RWPE1 (cell line): Measurements from ENCODE around the gene PCDHGA1.
A peak's percentile ranks its signal among the peaks of the same experiment; 100 is the strongest.
"Not testable (repeated sequence)": the region's sequence is repeated elsewhere in the genome, so short reads cannot be mapped to it uniquely, and the experiment has no call there.

Source experiments
- CTCF ChIA-PET: fragments of 350-600 bp; sonication (Branson Sonifier 250); formaldehyde crosslinking; extraction: SDS; loops from one replicate; lab custom pipeline; 2021; lab: Yijun Ruan, JAX
- POLR2A ChIA-PET: fragments of 400-600 bp; formaldehyde crosslinking; extraction: SDS; loops from one replicate; lab custom pipeline; 2020; ENCODE audit warnings: antibody characterized with exemption; ENCODE audit not compliant: low non-redundant PET; lab: Yijun Ruan, JAX
- DNase-seq: peaks from one replicate; pipeline ENCODE4 v3.0.0; 2012; ENCODE audit warnings: low spot score
- H3K27ac ChIP-seq: fragments of 450-650 bp; 2 replicates; pipeline ENCODE4 v1.5.1; 2017
- TF ChIP-seq, protein P1 (sequence below): fragments of 450-650 bp; conservative IDR thresholded peaks from 2 replicates; pipeline ENCODE4 v1.5.1; 2017; ENCODE audit warnings: low read depth, mild to moderate bottlenecking

The PCDHGA1 gene

DNA sequence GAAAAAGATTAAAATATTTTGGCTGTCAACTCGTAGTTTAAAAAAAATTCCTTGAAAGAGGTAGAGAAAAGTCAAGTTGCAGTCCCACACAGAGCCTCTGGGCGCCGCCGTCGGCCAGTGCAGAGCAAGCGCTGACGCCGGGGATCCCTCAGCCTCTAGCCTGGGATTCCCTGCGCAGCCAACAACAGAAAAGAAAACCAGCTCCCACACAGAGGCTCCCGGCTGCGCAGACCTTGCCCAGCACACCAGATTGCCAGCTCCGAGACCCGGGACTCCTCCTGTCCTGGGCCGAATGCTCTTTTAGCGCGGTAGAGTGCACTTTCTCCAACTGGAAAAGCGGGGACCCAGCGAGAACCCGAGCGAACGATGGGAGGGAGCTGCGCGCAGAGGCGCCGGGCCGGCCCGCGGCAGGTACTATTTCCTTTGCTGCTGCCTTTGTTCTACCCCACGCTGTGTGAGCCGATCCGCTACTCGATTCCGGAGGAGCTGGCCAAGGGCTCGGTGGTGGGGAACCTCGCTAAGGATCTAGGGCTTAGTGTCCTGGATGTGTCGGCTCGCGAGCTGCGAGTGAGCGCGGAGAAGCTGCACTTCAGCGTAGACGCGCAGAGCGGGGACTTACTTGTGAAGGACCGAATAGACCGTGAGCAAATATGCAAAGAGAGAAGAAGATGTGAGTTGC lies 87.3 kb downstream of the PCDHGA1 start, which contains the start of gene PCDHGB7:
PCDHGB7 (plus strand) TSS at position 184 of the 679 bp plus-strand sequence; CDS start at position 367, 183 bp downstream.
- peak; percentile 56 for DNase-seq
- CTCF ChIA-PET: interaction anchor here (0.5 to 1.7 kb wide), 21 partner anchors 10 to 691 kb away, joined by 3 to 7 read pairs (median 3); partner anchors contain the start of genes PCDHB9, PCDHGA3, PCDHGA9 and PCDHGB6
- TF ChIP-seq, protein P1, sequence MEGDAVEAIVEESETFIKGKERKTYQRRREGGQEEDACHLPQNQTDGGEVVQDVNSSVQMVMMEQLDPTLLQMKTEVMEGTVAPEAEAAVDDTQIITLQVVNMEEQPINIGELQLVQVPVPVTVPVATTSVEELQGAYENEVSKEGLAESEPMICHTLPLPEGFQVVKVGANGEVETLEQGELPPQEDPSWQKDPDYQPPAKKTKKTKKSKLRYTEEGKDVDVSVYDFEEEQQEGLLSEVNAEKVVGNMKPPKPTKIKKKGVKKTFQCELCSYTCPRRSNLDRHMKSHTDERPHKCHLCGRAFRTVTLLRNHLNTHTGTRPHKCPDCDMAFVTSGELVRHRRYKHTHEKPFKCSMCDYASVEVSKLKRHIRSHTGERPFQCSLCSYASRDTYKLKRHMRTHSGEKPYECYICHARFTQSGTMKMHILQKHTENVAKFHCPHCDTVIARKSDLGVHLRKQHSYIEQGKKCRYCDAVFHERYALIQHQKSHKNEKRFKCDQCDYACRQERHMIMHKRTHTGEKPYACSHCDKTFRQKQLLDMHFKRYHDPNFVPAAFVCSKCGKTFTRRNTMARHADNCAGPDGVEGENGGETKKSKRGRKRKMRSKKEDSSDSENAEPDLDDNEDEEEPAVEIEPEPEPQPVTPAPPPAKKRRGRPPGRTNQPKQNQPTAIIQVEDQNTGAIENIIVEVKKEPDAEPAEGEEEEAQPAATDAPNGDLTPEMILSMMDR: peak; percentile 82
- H3K27ac ChIP-seq: peak within 1 kb of the TSS; percentile 48
- POLR2A ChIA-PET: not testable (repeated sequence)

DNA sequence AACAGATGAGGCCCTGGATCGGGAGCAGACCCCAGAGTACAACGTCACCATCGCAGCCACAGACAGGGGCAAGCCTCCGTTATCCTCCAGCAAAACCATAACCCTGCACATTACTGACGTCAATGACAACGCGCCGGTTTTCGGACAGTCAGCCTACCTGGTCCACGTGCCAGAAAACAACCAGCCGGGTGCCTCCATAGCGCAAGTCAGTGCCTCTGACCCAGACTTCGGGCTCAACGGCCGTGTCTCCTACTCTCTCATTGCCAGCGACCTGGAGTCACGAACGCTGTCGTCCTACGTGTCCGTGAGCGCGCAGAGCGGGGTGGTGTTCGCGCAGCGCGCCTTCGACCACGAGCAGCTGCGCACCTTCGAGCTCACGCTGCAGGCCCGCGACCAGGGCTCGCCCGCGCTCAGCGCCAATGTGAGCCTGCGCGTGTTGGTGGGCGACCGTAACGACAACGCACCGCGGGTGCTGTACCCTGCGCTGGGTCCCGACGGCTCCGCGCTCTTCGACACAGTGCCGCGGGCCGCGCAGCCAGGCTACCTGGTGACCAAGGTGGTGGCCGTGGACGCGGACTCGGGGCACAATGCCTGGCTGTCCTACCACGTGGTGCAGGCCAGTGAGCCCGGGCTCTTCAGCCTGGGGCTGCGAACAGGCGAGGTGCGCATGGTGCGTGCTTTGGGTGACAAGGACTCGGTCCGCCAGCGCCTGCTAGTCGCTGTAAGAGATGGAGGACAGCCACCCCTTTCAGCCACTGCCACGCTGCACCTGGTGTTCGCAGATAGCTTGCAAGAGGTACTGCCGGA lies 89.0 kb downstream of the PCDHGA1 start:
- H3K27ac ChIP-seq: no peak overlapping the region
- CTCF ChIA-PET: interaction anchor here (0.6 kb wide), 1 partner anchor 105 kb away, joined by 3 read pairs; no protein-coding TSS in a partner anchor
- TF ChIP-seq, protein P1: no peak
- no peak for DNase-seq
- POLR2A ChIA-PET: no interaction called here

DNA sequence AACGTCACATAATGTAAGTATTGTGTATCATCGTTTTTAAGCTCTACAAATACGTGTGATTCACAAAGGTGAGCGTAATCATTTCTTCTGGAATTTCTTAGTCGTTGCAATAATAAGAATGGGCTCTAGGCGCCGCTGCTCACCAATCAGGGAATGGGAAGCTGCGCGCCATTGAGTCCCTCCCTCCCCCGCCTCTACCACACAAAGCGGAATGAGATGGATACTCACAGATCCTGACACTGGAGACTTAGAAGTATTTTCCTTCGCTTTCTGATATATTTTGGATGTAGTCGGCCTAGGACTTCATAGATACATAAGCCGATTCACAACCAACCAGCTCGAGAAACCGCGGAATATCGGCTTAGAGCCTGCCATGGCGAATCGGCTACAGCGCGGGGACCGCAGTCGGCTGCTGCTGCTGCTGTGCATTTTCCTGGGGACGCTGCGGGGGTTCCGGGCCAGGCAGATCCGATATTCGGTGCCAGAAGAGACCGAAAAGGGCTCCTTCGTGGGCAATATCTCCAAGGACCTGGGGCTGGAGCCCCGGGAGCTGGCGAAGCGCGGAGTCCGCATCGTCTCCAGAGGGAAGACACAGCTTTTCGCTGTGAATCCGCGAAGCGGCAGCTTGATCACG lies 90.7 kb downstream of the PCDHGA1 start, which contains the start of gene PCDHGA11:
PCDHGA11 (plus strand) TSS at position 197 of the 634 bp plus-strand sequence; CDS start at position 374, 177 bp downstream.
- ChIA-PET CTCF (interaction anchor here (0.7 to 0.9 kb wide), 3 partner anchors 12 to 164 kb away, joined by 3 to 4 read pairs (median 4); no protein-coding TSS in a partner anchor), POLR2A (no interaction called here)
- H3K27ac ChIP-seq: no peak within 1 kb of the TSS
- TF ChIP-seq, protein P1: no peak
- no peak for DNase-seq

DNA sequence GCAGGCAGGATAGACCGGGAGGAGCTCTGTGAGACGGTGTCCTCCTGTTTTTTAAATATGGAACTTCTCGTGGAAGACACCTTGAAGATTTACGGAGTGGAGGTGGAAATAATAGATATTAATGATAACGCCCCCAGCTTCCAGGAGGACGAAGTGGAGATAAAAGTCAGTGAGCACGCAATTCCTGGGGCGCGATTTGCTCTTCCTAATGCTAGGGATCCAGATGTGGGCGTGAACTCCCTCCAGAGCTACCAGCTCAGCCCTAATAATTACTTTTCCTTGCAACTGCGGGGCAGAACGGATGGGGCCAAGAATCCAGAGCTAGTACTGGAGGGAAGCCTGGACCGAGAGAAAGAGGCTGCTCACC lies 91.2 kb downstream of the PCDHGA1 start:
- TF ChIP-seq, protein P1: no peak

DNA sequence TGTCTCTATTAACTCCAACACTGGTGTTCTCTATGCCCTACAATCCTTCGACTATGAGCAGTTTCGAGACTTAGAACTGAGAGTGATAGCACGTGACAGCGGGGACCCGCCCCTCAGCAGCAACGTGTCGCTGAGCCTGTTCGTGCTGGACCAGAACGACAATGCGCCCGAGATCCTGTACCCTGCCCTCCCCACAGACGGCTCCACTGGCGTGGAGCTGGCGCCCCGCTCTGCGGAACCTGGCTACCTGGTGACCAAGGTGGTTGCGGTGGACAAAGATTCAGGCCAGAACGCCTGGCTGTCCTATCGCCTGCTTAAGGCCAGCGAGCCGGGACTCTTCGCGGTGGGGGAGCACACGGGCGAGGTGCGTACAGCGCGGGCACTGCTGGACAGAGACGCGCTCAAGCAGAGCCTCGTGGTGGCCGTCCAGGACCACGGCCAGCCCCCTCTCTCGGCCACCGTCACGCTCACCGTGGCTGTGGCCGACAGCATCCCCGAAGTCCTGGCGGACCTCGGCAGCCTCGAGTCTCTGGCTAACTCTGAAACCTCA lies 92.5 kb downstream of the PCDHGA1 start:
- ChIA-PET CTCF (interaction anchor here (0.6 kb wide), 1 partner anchor 90 kb away, joined by 3 read pairs; no protein-coding TSS in a partner anchor), POLR2A (no interaction called here)
- H3K27ac ChIP-seq: no peak overlapping the region
- TF ChIP-seq, protein P1: no peak
- DNase-seq: no peak

More for the DNA sequence above, 91.2 kb downstream of the PCDHGA1 start:
- no peak for DNase-seq
- CTCF ChIA-PET: interaction anchor here (0.6 to 0.7 kb wide), 2 partner anchors 11 to 159 kb away, joined by 3 read pairs; no protein-coding TSS in a partner anchor
- POLR2A ChIA-PET: no interaction called here
- H3K27ac ChIP-seq: no peak overlapping the region
